WTC11 (cell line): ENCODE data around the gene MORN1. TPM values are rescaled to one million over a fixed set of nuclear protein-coding genes. Genes with fewer than 3 reads are reported as not detected.
A peak's percentile ranks its signal among the peaks of the same experiment; 100 is the strongest.

ENCODE experiments used
- ATAC-seq: fragments of 200-7000 bp; cut with Tn5 transposase; 2 replicates; pipeline ENCODE4 v1.10.0; 2021; ENCODE audit warnings: mild to moderate bottlenecking, moderate library complexity
- CTCF ChIA-PET: fragments of 300-600 bp; sonication (Branson Sonifier 250); formaldehyde crosslinking; loops from one replicate; lab custom pipeline; 2021; ENCODE audit warnings: antibody characterized with exemption; lab: Charles Lee
- POLR2A ChIA-PET: fragments of 350-600 bp; sonication (Branson Sonifier 250); formaldehyde crosslinking; loops from one replicate; lab custom pipeline; 2021; ENCODE audit warnings: antibody characterized with exemption; lab: Charles Lee
- DNase-seq: peaks from one replicate; pipeline ENCODE4 v3.0.0; 2021; ENCODE audit warnings: low spot score
- H3K27ac Mint-ChIP-seq: 2 replicates; pipeline ENCODE4 v1.8.0; 2021; ENCODE audit warnings: mixed read lengths
- H3K27me3 Mint-ChIP-seq: 2 replicates; pipeline ENCODE4 v1.8.0; 2021; ENCODE audit warnings: low read depth, mild to moderate bottlenecking, moderate library complexity, mixed read lengths
- H3K36me3 Mint-ChIP-seq: 2 replicates; pipeline ENCODE4 v1.8.0; 2021; ENCODE audit warnings: mixed read lengths
- H3K4me1 Mint-ChIP-seq: 2 replicates; pipeline ENCODE4 v1.8.0; 2022; ENCODE audit warnings: mixed read lengths
- H3K4me3 Mint-ChIP-seq: 2 replicates; pipeline ENCODE4 v1.8.0; 2021; ENCODE audit warnings: mild to moderate bottlenecking, moderate library complexity, mixed read lengths
- H3K9me3 Mint-ChIP-seq: 2 replicates; pipeline ENCODE4 v1.8.0; 2021; ENCODE audit warnings: mixed read lengths
- ELF4 ChIP-seq: sonication (generic); formaldehyde crosslinking; IDR thresholded peaks from 2 replicates; pipeline ENCODE4 v1.8.1; 2022; ENCODE audit warnings: low read depth, mild to moderate bottlenecking, moderate library complexity, missing genetic modification reagents
- FOXK1 ChIP-seq: sonication (generic); formaldehyde crosslinking; IDR thresholded peaks from 2 replicates; pipeline ENCODE4 v1.8.0; 2022; ENCODE audit warnings: mild to moderate bottlenecking, moderate library complexity, missing genetic modification reagents
- MXD4 ChIP-seq: fragments of 250-450 bp; sonication (Bioruptor Pico); IDR thresholded peaks from 2 replicates; pipeline ENCODE4 v1.8.0; 2021; ENCODE audit warnings: mild to moderate bottlenecking, moderate library complexity, borderline replicate concordance
- NFE2L1 ChIP-seq: sonication (generic); formaldehyde crosslinking; IDR thresholded peaks from 2 replicates; pipeline ENCODE4 v1.8.1; 2023; ENCODE audit warnings: missing genetic modification reagents
- NR2C2 ChIP-seq: sonication (generic); formaldehyde crosslinking; IDR thresholded peaks from 2 replicates; pipeline ENCODE4 v1.8.0; 2022; ENCODE audit warnings: mild to moderate bottlenecking, missing genetic modification reagents
- OVOL2 ChIP-seq: fragments of 250-450 bp; sonication (Bioruptor Pico); IDR thresholded peaks from 2 replicates; pipeline ENCODE4 v1.9.0; 2021; ENCODE audit warnings: mild to moderate bottlenecking, borderline replicate concordance
- SMAD3 ChIP-seq: sonication (generic); formaldehyde crosslinking; IDR thresholded peaks from 2 replicates; pipeline ENCODE4 v1.8.0; 2022; ENCODE audit warnings: missing genetic modification reagents, mild to moderate bottlenecking, borderline replicate concordance
- SP1 ChIP-seq: sonication (generic); formaldehyde crosslinking; conservative IDR thresholded peaks from 2 replicates; pipeline ENCODE4 v1.8.1; 2022; ENCODE audit warnings: missing genetic modification reagents
- TEAD1 ChIP-seq: sonication (generic); formaldehyde crosslinking; IDR thresholded peaks from 2 replicates; pipeline ENCODE4 v1.8.0; 2022; ENCODE audit warnings: mild to moderate bottlenecking, missing genetic modification reagents
- ZNF232 ChIP-seq: sonication (generic); formaldehyde crosslinking; IDR thresholded peaks from 2 replicates; pipeline ENCODE4 v1.8.0; 2022; ENCODE audit warnings: mild to moderate bottlenecking, missing genetic modification reagents
- total RNA-seq: library from RNA; stranded (reverse); gene quantifications from 3 replicates; pipeline ENCODE4 v1.2.3, GENCODE V29; 2021
- TF ChIP-seq, protein P1 (sequence below): fragments of 250-450 bp; sonication (Bioruptor Pico); IDR thresholded peaks from 2 replicates; pipeline ENCODE4 v1.9.0; 2021; ENCODE audit warnings: moderate library complexity, mild to moderate bottlenecking, inconsistent platforms, borderline replicate concordance
- TF ChIP-seq, protein P2 (sequence below): sonication (generic); formaldehyde crosslinking; IDR thresholded peaks from 2 replicates; pipeline ENCODE4 v1.8.0; 2023; ENCODE audit warnings: missing genetic modification reagents
- TF ChIP-seq, protein P3 (sequence below): fragments of 250-450 bp; sonication (Bioruptor Pico); IDR thresholded peaks from 2 replicates; pipeline ENCODE4 v1.8.0; 2021; ENCODE audit warnings: mild to moderate bottlenecking
- TF ChIP-seq, protein P4 (sequence below): sonication (generic); formaldehyde crosslinking; IDR thresholded peaks from 2 replicates; pipeline ENCODE4 v1.8.0; 2023; ENCODE audit warnings: mild to moderate bottlenecking, missing genetic modification reagents
- TF ChIP-seq, protein P5 (sequence below): sonication (generic); formaldehyde crosslinking; IDR thresholded peaks from 2 replicates; pipeline ENCODE4 v1.8.0; 2022; ENCODE audit warnings: mild to moderate bottlenecking, missing genetic modification reagents
- TF ChIP-seq, protein P6 (sequence below): sonication (generic); formaldehyde crosslinking; IDR thresholded peaks from 2 replicates; pipeline ENCODE4 v1.8.1; 2022; ENCODE audit warnings: mild to moderate bottlenecking, moderate library complexity, missing genetic modification reagents
- TF ChIP-seq, protein P7 (sequence below): sonication (generic); formaldehyde crosslinking; IDR thresholded peaks from 2 replicates; pipeline ENCODE4 v1.8.0; 2022; ENCODE audit warnings: mild to moderate bottlenecking, missing genetic modification reagents
- TF ChIP-seq, protein P8 (sequence below): sonication (generic); formaldehyde crosslinking; IDR thresholded peaks from 2 replicates; pipeline ENCODE4 v1.8.1; 2023; ENCODE audit warnings: mild to moderate bottlenecking, missing genetic modification reagents, moderate library complexity
- TF ChIP-seq, protein P9 (sequence below): sonication (generic); formaldehyde crosslinking; IDR thresholded peaks from 2 replicates; pipeline ENCODE4 v1.8.0; 2023; ENCODE audit warnings: missing genetic modification reagents, mild to moderate bottlenecking, borderline replicate concordance

MORN1 gene
- total RNA-seq, 1 experiment from 2014 or later = 14.5 TPM

DNA sequence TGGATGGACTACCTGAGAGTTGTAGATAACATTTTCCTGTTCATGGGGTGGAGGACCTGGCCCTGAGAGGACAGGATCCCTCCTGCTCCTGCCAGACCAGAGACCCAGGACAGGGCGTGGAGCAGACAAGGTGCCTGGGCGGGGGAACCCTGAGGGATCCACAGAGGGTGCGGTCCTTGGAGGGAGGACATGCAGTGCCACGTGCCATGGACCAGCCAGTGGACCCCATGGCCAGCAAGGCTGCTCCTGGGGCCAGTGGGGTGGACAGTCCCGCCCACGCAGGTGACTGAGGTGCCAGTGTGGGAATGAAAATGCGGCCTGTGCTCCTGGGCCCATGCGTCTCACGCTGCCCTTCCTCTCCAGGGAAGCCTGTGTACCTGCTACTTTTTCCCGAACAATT, 3.9 kb upstream of the MORN1 start:
- peak overlapping the region; percentile 55; the same call in 1 of the 2 replicates for H3K27ac Mint-ChIP-seq
- H3K36me3 Mint-ChIP-seq = peaks cover 35% of the 10 kb centered on the region
- ChIA-PET POLR2A (no interaction called here), CTCF (no interaction called here)
- ATAC-seq = no peak
- no peaks in the 10 kb centered on the region for H3K27me3 Mint-ChIP-seq
- TF ChIP-seq, protein P1, sequence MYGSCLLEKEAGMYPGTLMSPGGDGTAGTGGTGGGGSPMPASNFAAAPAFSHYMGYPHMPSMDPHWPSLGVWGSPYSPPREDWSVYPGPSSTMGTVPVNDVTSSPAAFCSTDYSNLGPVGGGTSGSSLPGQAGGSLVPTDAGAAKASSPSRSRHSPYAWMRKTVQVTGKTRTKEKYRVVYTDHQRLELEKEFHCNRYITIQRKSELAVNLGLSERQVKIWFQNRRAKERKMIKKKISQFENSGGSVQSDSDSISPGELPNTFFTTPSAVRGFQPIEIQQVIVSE = no peak
- TF ChIP-seq NR2C2 (CRISPR knock-in tag) (no peak), FOXK1 (no peak), ELF4 (CRISPR knock-in tag) (no peak), OVOL2 (CRISPR knock-in tag) (no peak), NFE2L1 (no peak), SP1 (CRISPR knock-in tag) (no peak), SMAD3 (no peak)
- TF ChIP-seq, protein P2, sequence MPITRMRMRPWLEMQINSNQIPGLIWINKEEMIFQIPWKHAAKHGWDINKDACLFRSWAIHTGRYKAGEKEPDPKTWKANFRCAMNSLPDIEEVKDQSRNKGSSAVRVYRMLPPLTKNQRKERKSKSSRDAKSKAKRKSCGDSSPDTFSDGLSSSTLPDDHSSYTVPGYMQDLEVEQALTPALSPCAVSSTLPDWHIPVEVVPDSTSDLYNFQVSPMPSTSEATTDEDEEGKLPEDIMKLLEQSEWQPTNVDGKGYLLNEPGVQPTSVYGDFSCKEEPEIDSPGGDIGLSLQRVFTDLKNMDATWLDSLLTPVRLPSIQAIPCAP (CRISPR knock-in tag) = no peak
- TF ChIP-seq, protein P3, sequence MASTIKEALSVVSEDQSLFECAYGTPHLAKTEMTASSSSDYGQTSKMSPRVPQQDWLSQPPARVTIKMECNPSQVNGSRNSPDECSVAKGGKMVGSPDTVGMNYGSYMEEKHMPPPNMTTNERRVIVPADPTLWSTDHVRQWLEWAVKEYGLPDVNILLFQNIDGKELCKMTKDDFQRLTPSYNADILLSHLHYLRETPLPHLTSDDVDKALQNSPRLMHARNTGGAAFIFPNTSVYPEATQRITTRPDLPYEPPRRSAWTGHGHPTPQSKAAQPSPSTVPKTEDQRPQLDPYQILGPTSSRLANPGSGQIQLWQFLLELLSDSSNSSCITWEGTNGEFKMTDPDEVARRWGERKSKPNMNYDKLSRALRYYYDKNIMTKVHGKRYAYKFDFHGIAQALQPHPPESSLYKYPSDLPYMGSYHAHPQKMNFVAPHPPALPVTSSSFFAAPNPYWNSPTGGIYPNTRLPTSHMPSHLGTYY (CRISPR knock-in tag) = no peak
- TF ChIP-seq, protein P4, sequence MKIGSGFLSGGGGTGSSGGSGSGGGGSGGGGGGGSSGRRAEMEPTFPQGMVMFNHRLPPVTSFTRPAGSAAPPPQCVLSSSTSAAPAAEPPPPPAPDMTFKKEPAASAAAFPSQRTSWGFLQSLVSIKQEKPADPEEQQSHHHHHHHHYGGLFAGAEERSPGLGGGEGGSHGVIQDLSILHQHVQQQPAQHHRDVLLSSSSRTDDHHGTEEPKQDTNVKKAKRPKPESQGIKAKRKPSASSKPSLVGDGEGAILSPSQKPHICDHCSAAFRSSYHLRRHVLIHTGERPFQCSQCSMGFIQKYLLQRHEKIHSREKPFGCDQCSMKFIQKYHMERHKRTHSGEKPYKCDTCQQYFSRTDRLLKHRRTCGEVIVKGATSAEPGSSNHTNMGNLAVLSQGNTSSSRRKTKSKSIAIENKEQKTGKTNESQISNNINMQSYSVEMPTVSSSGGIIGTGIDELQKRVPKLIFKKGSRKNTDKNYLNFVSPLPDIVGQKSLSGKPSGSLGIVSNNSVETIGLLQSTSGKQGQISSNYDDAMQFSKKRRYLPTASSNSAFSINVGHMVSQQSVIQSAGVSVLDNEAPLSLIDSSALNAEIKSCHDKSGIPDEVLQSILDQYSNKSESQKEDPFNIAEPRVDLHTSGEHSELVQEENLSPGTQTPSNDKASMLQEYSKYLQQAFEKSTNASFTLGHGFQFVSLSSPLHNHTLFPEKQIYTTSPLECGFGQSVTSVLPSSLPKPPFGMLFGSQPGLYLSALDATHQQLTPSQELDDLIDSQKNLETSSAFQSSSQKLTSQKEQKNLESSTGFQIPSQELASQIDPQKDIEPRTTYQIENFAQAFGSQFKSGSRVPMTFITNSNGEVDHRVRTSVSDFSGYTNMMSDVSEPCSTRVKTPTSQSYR (CRISPR knock-in tag) = no peak
- TF ChIP-seq, protein P5, sequence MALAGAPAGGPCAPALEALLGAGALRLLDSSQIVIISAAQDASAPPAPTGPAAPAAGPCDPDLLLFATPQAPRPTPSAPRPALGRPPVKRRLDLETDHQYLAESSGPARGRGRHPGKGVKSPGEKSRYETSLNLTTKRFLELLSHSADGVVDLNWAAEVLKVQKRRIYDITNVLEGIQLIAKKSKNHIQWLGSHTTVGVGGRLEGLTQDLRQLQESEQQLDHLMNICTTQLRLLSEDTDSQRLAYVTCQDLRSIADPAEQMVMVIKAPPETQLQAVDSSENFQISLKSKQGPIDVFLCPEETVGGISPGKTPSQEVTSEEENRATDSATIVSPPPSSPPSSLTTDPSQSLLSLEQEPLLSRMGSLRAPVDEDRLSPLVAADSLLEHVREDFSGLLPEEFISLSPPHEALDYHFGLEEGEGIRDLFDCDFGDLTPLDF (CRISPR knock-in tag) = no peak
- TF ChIP-seq, protein P6, sequence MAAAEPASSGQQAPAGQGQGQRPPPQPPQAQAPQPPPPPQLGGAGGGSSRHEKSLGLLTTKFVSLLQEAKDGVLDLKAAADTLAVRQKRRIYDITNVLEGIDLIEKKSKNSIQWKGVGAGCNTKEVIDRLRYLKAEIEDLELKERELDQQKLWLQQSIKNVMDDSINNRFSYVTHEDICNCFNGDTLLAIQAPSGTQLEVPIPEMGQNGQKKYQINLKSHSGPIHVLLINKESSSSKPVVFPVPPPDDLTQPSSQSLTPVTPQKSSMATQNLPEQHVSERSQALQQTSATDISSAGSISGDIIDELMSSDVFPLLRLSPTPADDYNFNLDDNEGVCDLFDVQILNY (CRISPR knock-in tag) = no peak
- TF ChIP-seq, protein P7, sequence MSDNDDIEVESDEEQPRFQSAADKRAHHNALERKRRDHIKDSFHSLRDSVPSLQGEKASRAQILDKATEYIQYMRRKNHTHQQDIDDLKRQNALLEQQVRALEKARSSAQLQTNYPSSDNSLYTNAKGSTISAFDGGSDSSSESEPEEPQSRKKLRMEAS = no peak
- peaks cover 12% of the 10 kb centered on the region for H3K4me1 Mint-ChIP-seq
- no peak for DNase-seq
- H3K4me3 Mint-ChIP-seq = no peak overlapping the region
- H3K9me3 Mint-ChIP-seq = no peaks in the 10 kb centered on the region

DNA sequence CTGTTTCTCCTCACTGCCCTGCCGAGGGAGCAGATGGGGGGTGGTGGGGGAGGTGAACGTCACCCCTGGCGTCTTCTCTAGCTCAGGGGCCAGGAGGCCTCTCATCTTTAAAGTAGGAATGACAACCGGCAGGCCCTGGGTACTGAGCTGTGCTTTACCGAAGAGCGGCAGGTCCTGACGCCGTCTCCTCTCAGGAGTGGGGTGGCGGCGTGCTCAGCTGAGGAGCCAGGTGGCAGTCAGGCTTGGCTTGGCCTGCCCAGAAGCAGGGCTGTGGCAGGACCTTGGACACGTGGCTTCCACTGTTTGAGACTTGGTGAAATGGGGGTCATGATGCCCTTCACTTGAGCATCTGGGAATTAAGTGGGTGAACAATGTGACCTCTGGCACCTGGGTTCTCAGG, 3.4 kb upstream of the MORN1 start:
- no peaks in the 10 kb centered on the region for H3K9me3 Mint-ChIP-seq
- no peak overlapping the region for H3K4me3 Mint-ChIP-seq
- DNase-seq (no peak), ATAC-seq (no peak)
- peaks cover 17% of the 10 kb centered on the region for H3K4me1 Mint-ChIP-seq
- peaks cover 33% of the 10 kb centered on the region for H3K36me3 Mint-ChIP-seq
- no peaks in the 10 kb centered on the region for H3K27me3 Mint-ChIP-seq
- peak overlapping the region; percentile 55; the same call in 1 of the 2 replicates for H3K27ac Mint-ChIP-seq
- TF ChIP-seq ZNF232 = no peak
- ChIA-PET POLR2A (no interaction called here), CTCF (no interaction called here)

DNA sequence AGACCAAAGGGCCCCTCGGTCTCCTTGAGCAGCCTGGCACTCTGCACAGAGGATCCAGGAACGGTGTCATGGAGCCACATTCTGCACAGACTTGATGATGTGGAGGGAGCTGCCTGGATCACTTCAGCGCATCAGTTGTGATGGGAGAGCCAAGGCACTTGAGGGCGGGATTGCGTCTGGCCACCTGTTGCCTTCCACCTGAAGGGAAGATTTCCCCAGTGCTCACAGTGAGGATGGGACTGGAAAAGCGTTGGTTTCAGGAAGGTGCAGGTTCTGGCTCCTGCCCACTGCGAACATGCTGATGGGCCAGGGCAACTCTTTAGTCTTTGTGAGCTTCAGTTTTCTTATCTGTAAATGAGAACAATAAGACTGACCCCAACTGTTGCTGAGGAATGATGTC, 2.9 kb upstream of the MORN1 start:
- ChIA-PET POLR2A (no interaction called here), CTCF (interaction anchor here (1.6 to 2.3 kb wide), 2 partner anchors 12 to 13 kb away, joined by 3 to 8 read pairs; no protein-coding TSS in a partner anchor)
- Mint-ChIP-seq H3K9me3 (no peaks in the 10 kb centered on the region), H3K36me3 (peaks cover 28% of the 10 kb centered on the region), H3K4me1 (peaks cover 17% of the 10 kb centered on the region), H3K27me3 (no peaks in the 10 kb centered on the region), H3K4me3 (no peak overlapping the region), H3K27ac (no peak overlapping the region)
- ATAC-seq (no peak), DNase-seq (no peak)
- TF ChIP-seq TEAD1 (CRISPR knock-in tag) (no peak), NR2C2 (CRISPR knock-in tag) (no peak), MXD4 (CRISPR knock-in tag) (no peak)
- TF ChIP-seq, protein P8, sequence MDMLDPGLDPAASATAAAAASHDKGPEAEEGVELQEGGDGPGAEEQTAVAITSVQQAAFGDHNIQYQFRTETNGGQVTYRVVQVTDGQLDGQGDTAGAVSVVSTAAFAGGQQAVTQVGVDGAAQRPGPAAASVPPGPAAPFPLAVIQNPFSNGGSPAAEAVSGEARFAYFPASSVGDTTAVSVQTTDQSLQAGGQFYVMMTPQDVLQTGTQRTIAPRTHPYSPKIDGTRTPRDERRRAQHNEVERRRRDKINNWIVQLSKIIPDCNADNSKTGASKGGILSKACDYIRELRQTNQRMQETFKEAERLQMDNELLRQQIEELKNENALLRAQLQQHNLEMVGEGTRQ (CRISPR knock-in tag) = no peak
- TF ChIP-seq, protein P9, sequence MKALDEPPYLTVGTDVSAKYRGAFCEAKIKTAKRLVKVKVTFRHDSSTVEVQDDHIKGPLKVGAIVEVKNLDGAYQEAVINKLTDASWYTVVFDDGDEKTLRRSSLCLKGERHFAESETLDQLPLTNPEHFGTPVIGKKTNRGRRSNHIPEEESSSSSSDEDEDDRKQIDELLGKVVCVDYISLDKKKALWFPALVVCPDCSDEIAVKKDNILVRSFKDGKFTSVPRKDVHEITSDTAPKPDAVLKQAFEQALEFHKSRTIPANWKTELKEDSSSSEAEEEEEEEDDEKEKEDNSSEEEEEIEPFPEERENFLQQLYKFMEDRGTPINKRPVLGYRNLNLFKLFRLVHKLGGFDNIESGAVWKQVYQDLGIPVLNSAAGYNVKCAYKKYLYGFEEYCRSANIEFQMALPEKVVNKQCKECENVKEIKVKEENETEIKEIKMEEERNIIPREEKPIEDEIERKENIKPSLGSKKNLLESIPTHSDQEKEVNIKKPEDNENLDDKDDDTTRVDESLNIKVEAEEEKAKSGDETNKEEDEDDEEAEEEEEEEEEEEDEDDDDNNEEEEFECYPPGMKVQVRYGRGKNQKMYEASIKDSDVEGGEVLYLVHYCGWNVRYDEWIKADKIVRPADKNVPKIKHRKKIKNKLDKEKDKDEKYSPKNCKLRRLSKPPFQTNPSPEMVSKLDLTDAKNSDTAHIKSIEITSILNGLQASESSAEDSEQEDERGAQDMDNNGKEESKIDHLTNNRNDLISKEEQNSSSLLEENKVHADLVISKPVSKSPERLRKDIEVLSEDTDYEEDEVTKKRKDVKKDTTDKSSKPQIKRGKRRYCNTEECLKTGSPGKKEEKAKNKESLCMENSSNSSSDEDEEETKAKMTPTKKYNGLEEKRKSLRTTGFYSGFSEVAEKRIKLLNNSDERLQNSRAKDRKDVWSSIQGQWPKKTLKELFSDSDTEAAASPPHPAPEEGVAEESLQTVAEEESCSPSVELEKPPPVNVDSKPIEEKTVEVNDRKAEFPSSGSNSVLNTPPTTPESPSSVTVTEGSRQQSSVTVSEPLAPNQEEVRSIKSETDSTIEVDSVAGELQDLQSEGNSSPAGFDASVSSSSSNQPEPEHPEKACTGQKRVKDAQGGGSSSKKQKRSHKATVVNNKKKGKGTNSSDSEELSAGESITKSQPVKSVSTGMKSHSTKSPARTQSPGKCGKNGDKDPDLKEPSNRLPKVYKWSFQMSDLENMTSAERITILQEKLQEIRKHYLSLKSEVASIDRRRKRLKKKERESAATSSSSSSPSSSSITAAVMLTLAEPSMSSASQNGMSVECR (CRISPR knock-in tag) = no peak
